NCI-H1417 (cell line): Measurements from ENCODE around the gene ZNF555.

Experiments used
- DNase-seq, 3 experiments: peaks; one replicate each; lab custom pipeline; 2025; lab: John Stamatoyannopoulos, UW

The ZNF555 gene

GRCh38 chr19:2824129-2824528, 17.1 kb upstream of the ZNF555 start:
- DNase-seq, result no peak

GRCh38 chr19:2827022-2827421, 14.3 kb upstream of the ZNF555 start:
- no peak for DNase-seq

GRCh38 chr19:2827840-2828489, 13.3 kb upstream of the ZNF555 start:
- no peak for DNase-seq

- no peak for DNase-seq
Observed at GRCh38 chr19:2834294-2834871, 6.9 kb upstream of the ZNF555 start.

GRCh38 chr19:2837430-2837829, 3.8 kb upstream of the ZNF555 start:
- DNase-seq, result no peak

GRCh38 chr19:2841855-2842574, 740 bp downstream of the ZNF555 start:
- DNase-seq, result no peak

GRCh38 chr19:2845107-2845506, 3.8 kb downstream of the ZNF555 start:
- DNase-seq, result no peak

- DNase-seq, result no peak
Observed at GRCh38 chr19:2846180-2846894, 5.1 kb downstream of the ZNF555 start.

GRCh38 chr19:2847507-2847906, 6.2 kb downstream of the ZNF555 start:
- no peak for DNase-seq

GRCh38 chr19:2848616-2849015, 7.3 kb downstream of the ZNF555 start:
- no peak for DNase-seq

GRCh38 chr19:2850256-2850925, 9.1 kb downstream of the ZNF555 start:
- no peak for DNase-seq

GRCh38 chr19:2852598-2852997, 11.3 kb downstream of the ZNF555 start:
- DNase-seq, result no peak

GRCh38 chr19:2853015-2853606, 11.8 kb downstream of the ZNF555 start:
- DNase-seq, result no peak

GRCh38 chr19:2854849-2855248, 13.6 kb downstream of the ZNF555 start:
- no peak for DNase-seq

- DNase-seq, result no peak
Observed at GRCh38 chr19:2856457-2857050, 15.3 kb downstream of the ZNF555 start.

GRCh38 chr19:2858864-2859263, 17.6 kb downstream of the ZNF555 start:
- DNase-seq, result no peak

- DNase-seq, result no peak
Observed at GRCh38 chr19:2863816-2864215, 22.5 kb downstream of the ZNF555 start.

GRCh38 chr19:2865334-2866100, 24.2 kb downstream of the ZNF555 start:
- no peak for DNase-seq

GRCh38 chr19:2866495-2867024, 25.3 kb downstream of the ZNF555 start:
- no peak for DNase-seq
